Measurements from ENCODE around the gene TCP11L1. TPM values are rescaled to one million over a fixed set of nuclear protein-coding genes. Genes with fewer than 3 reads are reported as not detected.

Gene TCP11L1
- total RNA-seq, 2 experiments from 2014 or later, result 24.6 to 26.1 TPM

DNA sequence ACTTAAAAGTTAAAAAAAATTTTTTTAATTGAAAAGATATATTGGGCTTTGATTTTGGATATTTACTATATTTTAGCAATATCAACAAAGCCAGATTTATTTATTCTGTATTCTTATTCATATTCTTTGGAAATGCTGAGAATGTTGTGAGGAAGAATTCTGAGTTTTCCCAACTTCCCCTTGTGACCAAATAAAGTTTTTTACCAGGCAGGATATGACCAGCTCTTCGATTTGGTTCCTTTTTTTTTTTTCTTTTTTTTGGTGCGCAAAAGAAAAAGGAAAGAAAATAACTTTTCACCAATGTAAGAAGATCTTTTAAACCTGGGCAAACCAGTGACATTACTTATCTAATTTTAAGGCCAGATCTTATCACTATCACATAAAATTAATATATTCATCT, 12.9 kb downstream of the TCP11L1 start:
- ChIA-PET POLR2A (interaction anchor here (0.6 to 1.3 kb wide), 4 partner anchors 13 to 102 kb away, joined by 3 to 5 read pairs (median 3); partner anchors contain the start of gene TCP11L1), CTCF (ENCODE audit: unreplicated experiment) (no interaction called here)
- no peak overlapping the region for H3K4me2 ChIP-seq (ENCODE audit: low read length)

DNA sequence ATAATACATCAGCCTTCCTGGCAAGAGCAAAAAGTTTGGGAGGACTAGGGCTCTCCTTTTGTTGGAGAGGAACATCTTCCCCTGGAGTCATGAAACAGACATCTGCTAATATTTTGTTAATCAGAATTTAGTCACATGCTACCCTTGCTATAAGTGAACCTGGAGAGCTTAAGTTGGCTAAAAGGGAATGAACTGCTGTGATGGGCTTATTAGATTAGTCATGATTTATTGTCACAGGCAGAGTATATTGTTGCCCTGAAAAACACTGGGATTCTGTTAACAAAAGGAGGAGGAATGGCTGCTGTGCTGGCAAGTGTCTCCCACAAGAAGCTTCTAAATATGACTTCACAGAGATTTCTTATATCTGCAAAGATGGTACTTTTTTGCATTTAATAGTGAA, 16.0 kb downstream of the TCP11L1 start:
- Histone ChIP-seq H3K27ac (ENCODE audit: low read depth, low read length, poor library complexity, severe bottlenecking) (no peak overlapping the region), H3K4me2 (ENCODE audit: low read length) (no peak overlapping the region), H3K4me3 (ENCODE audit: low read depth, low read length, poor library complexity, severe bottlenecking) (no peak overlapping the region), H3K4me1 (ENCODE audit: insufficient read depth, low read length, poor library complexity, severe bottlenecking) (peaks cover 5% of the 10 kb centered on the region), H3K9me3 (ENCODE audit: low read length) (no peaks in the 10 kb centered on the region), H4K20me1 (ENCODE audit: insufficient read depth, low read length) (no peaks in the 10 kb centered on the region), H3K36me3 (ENCODE audit: insufficient read depth, low read length) (peaks cover 43% of the 10 kb centered on the region; the same call in 1 of the 2 replicates), H3K79me2 (ENCODE audit: insufficient read depth, low read depth, low read length) (no peaks in the 10 kb centered on the region), H2AFZ (ENCODE audit: low read length) (no peak overlapping the region), H3K9me2 (ENCODE audit: insufficient read depth, low read length) (no peaks in the 10 kb centered on the region)
- no TSS peak for BruUV-seq (replicated peaks)
- CTCF ChIA-PET (ENCODE audit: unreplicated experiment), result no interaction called here
- POLR2A ChIA-PET, result interaction anchor here (0.6 kb wide), 1 partner anchor 10 kb away, joined by 4 read pairs; no protein-coding TSS in a partner anchor
- no peak for DNase-seq (ENCODE audit: low spot score)
- intact Hi-C loops (cut with micrococcal nuclease; ENCODE audit: unreplicated experiment), result no loop called here
- TF ChIP-seq, protein P1, sequence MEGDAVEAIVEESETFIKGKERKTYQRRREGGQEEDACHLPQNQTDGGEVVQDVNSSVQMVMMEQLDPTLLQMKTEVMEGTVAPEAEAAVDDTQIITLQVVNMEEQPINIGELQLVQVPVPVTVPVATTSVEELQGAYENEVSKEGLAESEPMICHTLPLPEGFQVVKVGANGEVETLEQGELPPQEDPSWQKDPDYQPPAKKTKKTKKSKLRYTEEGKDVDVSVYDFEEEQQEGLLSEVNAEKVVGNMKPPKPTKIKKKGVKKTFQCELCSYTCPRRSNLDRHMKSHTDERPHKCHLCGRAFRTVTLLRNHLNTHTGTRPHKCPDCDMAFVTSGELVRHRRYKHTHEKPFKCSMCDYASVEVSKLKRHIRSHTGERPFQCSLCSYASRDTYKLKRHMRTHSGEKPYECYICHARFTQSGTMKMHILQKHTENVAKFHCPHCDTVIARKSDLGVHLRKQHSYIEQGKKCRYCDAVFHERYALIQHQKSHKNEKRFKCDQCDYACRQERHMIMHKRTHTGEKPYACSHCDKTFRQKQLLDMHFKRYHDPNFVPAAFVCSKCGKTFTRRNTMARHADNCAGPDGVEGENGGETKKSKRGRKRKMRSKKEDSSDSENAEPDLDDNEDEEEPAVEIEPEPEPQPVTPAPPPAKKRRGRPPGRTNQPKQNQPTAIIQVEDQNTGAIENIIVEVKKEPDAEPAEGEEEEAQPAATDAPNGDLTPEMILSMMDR (conservative IDR thresholded peaks at IDR 0.05; ENCODE audit: low read length), result no peak
- TF ChIP-seq EZH2phosphoT487 (IDR thresholded peaks at IDR 0.05; ENCODE audit: borderline replicate concordance, low read depth, low read length), result no peak

More for the DNA sequence above, 12.9 kb downstream of the TCP11L1 start:
- Histone ChIP-seq H2AFZ (ENCODE audit: low read length) (no peak overlapping the region), H3K4me3 (ENCODE audit: low read depth, low read length, poor library complexity, severe bottlenecking) (no peak overlapping the region), H3K9me3 (ENCODE audit: low read length) (no peaks in the 10 kb centered on the region), H3K9me2 (ENCODE audit: insufficient read depth, low read length) (no peaks in the 10 kb centered on the region), H3K79me2 (ENCODE audit: insufficient read depth, low read depth, low read length) (no peaks in the 10 kb centered on the region), H4K20me1 (ENCODE audit: insufficient read depth, low read length) (no peaks in the 10 kb centered on the region), H3K36me3 (ENCODE audit: insufficient read depth, low read length) (peaks cover 34% of the 10 kb centered on the region), H3K27ac (ENCODE audit: low read depth, low read length, poor library complexity, severe bottlenecking) (no peak overlapping the region), H3K4me1 (ENCODE audit: insufficient read depth, low read length, poor library complexity, severe bottlenecking) (no peaks in the 10 kb centered on the region)
- DNase-seq (ENCODE audit: low spot score), result no peak
- TF ChIP-seq, protein P1 (conservative IDR thresholded peaks at IDR 0.05; ENCODE audit: low read length), result no peak
- no peak for TF ChIP-seq EZH2phosphoT487 (IDR thresholded peaks at IDR 0.05; ENCODE audit: borderline replicate concordance, low read depth, low read length)
- BruUV-seq (replicated peaks), result no TSS peak
- intact Hi-C loops (cut with micrococcal nuclease; ENCODE audit: unreplicated experiment), result no loop called here

DNA sequence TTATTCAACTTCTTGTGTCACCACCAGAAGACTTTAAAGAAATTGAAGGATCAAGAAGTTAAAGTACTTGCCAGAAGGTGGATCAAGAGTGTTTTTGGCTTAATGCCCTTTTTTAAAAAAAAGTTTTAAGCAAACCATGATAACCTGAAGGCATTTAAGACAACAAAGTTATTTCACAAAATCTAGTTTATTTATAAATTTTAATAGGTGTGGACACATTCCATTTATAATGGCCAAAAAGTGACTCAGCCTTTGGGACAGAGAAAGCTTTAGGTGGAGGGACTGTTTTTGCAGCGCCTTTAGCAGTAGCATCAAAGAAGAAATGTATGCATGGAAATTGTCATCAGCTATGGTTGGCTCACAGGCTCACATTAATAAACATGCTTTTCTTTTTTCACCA, 17.9 kb downstream of the TCP11L1 start:
- CTCF ChIA-PET (ENCODE audit: unreplicated experiment), result no interaction called here
- Histone ChIP-seq H3K36me3 (ENCODE audit: insufficient read depth, low read length) (peaks cover 59% of the 10 kb centered on the region), H3K79me2 (ENCODE audit: insufficient read depth, low read depth, low read length) (no peaks in the 10 kb centered on the region), H3K4me1 (ENCODE audit: insufficient read depth, low read length, poor library complexity, severe bottlenecking) (peaks cover 8% of the 10 kb centered on the region), H3K9me2 (ENCODE audit: insufficient read depth, low read length) (no peaks in the 10 kb centered on the region), H4K20me1 (ENCODE audit: insufficient read depth, low read length) (no peaks in the 10 kb centered on the region), H2AFZ (ENCODE audit: low read length) (no peak overlapping the region), H3K27ac (ENCODE audit: low read depth, low read length, poor library complexity, severe bottlenecking) (no peak overlapping the region), H3K4me3 (ENCODE audit: low read depth, low read length, poor library complexity, severe bottlenecking) (no peak overlapping the region), H3K9me3 (ENCODE audit: low read length) (no peaks in the 10 kb centered on the region), H3K4me2 (ENCODE audit: low read length) (no peak overlapping the region)
- intact Hi-C loops (cut with micrococcal nuclease; ENCODE audit: unreplicated experiment), result no loop called here
- TF ChIP-seq EZH2phosphoT487 (IDR thresholded peaks at IDR 0.05; ENCODE audit: borderline replicate concordance, low read depth, low read length), result no peak
- TF ChIP-seq, protein P1 (conservative IDR thresholded peaks at IDR 0.05; ENCODE audit: low read length), result no peak
- BruUV-seq (replicated peaks), result no TSS peak
- POLR2A ChIA-PET, result interaction anchor here (1.2 to 1.6 kb wide), 3 partner anchors 12 to 104 kb away, joined by 3 to 4 read pairs (median 4); partner anchors contain the start of gene CSTF3
- no peak for DNase-seq (ENCODE audit: low spot score)
